Measurements from ENCODE around the gene XYLT1.
A peak's percentile ranks its signal among the peaks of the same experiment; 100 is the strongest.

XYLT1 gene

GRCh38 chr16:17362183-17362582 is 108.6 kb downstream of the XYLT1 start:
- H3K27me3 Mint-ChIP-seq (ENCODE audit: low read depth): no peaks in the 10 kb centered on the region
- H3K4me3 Mint-ChIP-seq: no peak overlapping the region
- no peaks in the 10 kb centered on the region for H3K36me3 Mint-ChIP-seq (ENCODE audit: low read depth)
- H3K27ac Mint-ChIP-seq: peak overlapping the region in 2 of 3 experiments; percentile 21 to 50
- no peaks in the 10 kb centered on the region for H3K9me3 Mint-ChIP-seq
- TF ChIP-seq, protein P1, sequence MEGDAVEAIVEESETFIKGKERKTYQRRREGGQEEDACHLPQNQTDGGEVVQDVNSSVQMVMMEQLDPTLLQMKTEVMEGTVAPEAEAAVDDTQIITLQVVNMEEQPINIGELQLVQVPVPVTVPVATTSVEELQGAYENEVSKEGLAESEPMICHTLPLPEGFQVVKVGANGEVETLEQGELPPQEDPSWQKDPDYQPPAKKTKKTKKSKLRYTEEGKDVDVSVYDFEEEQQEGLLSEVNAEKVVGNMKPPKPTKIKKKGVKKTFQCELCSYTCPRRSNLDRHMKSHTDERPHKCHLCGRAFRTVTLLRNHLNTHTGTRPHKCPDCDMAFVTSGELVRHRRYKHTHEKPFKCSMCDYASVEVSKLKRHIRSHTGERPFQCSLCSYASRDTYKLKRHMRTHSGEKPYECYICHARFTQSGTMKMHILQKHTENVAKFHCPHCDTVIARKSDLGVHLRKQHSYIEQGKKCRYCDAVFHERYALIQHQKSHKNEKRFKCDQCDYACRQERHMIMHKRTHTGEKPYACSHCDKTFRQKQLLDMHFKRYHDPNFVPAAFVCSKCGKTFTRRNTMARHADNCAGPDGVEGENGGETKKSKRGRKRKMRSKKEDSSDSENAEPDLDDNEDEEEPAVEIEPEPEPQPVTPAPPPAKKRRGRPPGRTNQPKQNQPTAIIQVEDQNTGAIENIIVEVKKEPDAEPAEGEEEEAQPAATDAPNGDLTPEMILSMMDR (IDR thresholded peaks at IDR 0.05; ENCODE audit: unreplicated experiment in 3 of 3): no peak
- H3K4me1 Mint-ChIP-seq: peaks cover 67% of the 10 kb centered on the region

DNA sequence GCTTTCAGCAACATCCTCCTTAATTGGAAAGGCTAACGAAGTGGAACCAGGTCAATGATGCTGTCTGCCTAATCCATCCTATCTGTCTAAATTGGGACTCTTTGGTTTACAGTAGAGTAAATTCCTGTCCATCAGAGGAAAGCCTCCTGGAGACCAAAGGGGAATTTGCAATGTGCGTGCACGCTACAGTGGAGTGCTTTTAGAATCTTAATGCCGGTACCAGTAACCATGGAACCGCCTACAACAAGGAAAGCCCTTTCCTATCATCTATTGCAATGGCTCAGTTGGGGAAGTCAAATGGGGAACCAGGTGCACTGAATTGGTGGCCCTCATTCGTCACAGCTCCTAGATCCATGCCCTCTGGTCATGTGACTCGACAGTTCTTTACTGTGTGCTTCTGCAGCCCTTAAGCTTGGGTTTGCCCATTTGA is 110.1 kb downstream of the XYLT1 start:
- H3K36me3 Mint-ChIP-seq (ENCODE audit: low read depth): no peaks in the 10 kb centered on the region
- H3K27ac Mint-ChIP-seq: no peak overlapping the region
- no peaks in the 10 kb centered on the region for H3K27me3 Mint-ChIP-seq (ENCODE audit: low read depth)
- TF ChIP-seq, protein P1 (IDR thresholded peaks at IDR 0.05; ENCODE audit: unreplicated experiment in 3 of 3): no peak
- H3K4me3 Mint-ChIP-seq: no peak overlapping the region
- H3K4me1 Mint-ChIP-seq: peaks cover 66% of the 10 kb centered on the region
- H3K9me3 Mint-ChIP-seq: no peaks in the 10 kb centered on the region

DNA sequence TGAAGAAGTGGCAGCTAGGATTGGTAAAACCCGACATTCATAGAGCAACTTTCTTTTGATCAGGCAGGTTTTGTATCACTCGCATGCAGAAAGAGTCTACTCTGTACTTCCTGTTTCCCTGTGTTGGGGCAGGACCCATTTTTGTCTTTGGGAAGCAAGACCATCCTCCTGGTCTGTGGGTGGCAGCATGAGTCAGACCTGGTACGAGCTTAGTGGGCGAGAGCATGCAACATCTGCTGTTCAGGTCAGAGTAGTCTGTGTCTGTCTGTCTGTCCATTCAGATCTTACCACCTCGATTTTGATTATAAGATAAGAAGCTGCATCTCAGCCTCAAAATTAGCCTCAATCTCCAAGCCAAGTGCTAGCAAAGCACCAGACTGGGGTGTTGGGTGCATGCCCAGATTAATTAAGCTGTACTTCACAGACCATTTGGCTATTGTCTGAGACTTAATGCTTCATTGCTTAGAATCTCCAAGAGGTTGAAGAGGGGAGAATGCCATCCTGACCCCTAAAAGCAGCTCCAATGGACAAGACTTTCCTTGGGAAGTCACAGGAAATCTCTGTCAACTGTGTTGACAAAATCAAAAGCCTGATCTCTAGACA is 110.9 kb downstream of the XYLT1 start:
- TF ChIP-seq, protein P1 (IDR thresholded peaks at IDR 0.05; ENCODE audit: unreplicated experiment in 3 of 3): no peak
- Mint-ChIP-seq H3K9me3 (no peaks in the 10 kb centered on the region), H3K4me1 (peaks cover 61% of the 10 kb centered on the region), H3K4me3 (no peak overlapping the region), H3K27me3 (ENCODE audit: low read depth) (no peaks in the 10 kb centered on the region), H3K36me3 (ENCODE audit: low read depth) (no peaks in the 10 kb centered on the region), H3K27ac (peak overlapping the region in 1 of 3 experiments; percentile 34)

DNA sequence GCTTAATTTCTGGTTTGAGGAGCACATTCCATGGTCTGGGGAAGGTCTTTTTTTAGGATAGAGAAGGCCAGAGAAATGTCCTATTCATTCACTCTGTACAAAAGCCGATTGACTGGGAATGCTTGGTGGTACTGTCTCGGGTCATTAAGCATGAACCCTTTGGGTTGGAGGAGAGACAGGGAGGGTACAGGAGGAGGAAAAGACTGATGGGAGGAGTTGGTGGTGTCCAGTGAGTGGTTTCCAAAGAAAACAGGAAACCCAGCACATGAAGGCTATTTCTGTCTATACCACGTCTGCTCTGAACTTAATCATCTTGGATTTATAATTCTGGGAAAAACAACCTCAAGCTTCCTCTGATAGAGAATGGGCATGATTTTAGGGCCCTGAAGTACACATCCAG is 111.9 kb downstream of the XYLT1 start:
- Mint-ChIP-seq H3K27me3 (ENCODE audit: low read depth) (no peaks in the 10 kb centered on the region), H3K9me3 (no peaks in the 10 kb centered on the region), H3K4me1 (peaks cover 62% of the 10 kb centered on the region), H3K27ac (peak overlapping the region in 2 of 3 experiments; percentile 12 to 34), H3K36me3 (ENCODE audit: low read depth) (no peaks in the 10 kb centered on the region), H3K4me3 (no peak overlapping the region)
- TF ChIP-seq, protein P1 (IDR thresholded peaks at IDR 0.05; ENCODE audit: unreplicated experiment in 3 of 3): no peak

DNA sequence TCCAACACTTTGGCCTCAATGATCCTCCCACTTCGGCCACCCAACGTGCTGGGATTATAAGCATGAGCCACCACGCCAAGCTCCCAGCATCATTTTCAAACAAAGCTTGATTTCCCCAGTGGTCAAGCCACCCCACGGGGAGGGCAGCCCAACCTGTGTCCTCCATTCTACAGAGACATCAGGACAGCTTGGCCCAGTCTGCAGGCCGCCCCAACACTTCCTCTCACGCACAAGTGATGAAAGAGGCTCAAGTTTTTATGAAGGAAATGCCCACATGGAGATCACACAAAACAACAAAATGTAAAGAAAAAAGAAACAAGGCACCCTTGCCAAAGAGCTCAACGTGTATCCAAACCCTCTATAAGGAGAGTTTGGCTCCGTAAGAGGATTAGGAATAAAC is 112.4 kb downstream of the XYLT1 start:
- Mint-ChIP-seq H3K27ac (peak overlapping the region in 2 of 3 experiments; percentile 12 to 34), H3K9me3 (no peaks in the 10 kb centered on the region)

More for the DNA sequence above, 112.4 kb downstream of the XYLT1 start:
- H3K27me3 Mint-ChIP-seq (ENCODE audit: low read depth): no peaks in the 10 kb centered on the region
- TF ChIP-seq, protein P1 (IDR thresholded peaks at IDR 0.05; ENCODE audit: unreplicated experiment in 3 of 3): no peak
- no peaks in the 10 kb centered on the region for H3K36me3 Mint-ChIP-seq (ENCODE audit: low read depth)
- no peak overlapping the region for H3K4me3 Mint-ChIP-seq
- peaks cover 67% of the 10 kb centered on the region for H3K4me1 Mint-ChIP-seq

All from nephron (organoid).